Urinary bladder (tissue), 4 donors: ENCODE results near the gene FLOT1. TPM values are rescaled to one million over a fixed set of nuclear protein-coding genes. Genes with fewer than 3 reads are reported as not detected.

Experiments
- DNase-seq: peaks from one replicate; pipeline ENCODE4 v3.0.0-alpha.2; 2015; ENCODE audit errors: extremely low spot score
- H3K27ac ChIP-seq: one replicate; pipeline ENCODE4 v1.5.1; 2013; ENCODE audit warnings: low read depth, mild to moderate bottlenecking, moderate library complexity
- H3K36me3 ChIP-seq: one replicate; pipeline ENCODE4 v1.6.1; 2013; ENCODE audit warnings: mild to moderate bottlenecking, moderate library complexity; ENCODE audit not compliant: insufficient read depth
- H3K4me1 ChIP-seq: one replicate; pipeline ENCODE4 v1.6.1; 2013; ENCODE audit warnings: mild to moderate bottlenecking, moderate library complexity; ENCODE audit not compliant: insufficient read depth
- H3K4me3 ChIP-seq: one replicate; pipeline ENCODE4 v1.5.1; 2013; ENCODE audit warnings: low read depth, low read length
- WGBS: extraction: QIAGEN DNeasy Blood & Tissue Kit; methylation state at CpG from one replicate; pipeline ENCODE4 v1.1.7; 2013; 5-methylcytosine and 5-hydroxymethylcytosine counted together
- polyA plus RNA-seq: library from polyadenylated mRNA; stranded (reverse); fragments of 200-250 nt; gene quantifications from one replicate; pipeline ENCODE4 v1.2.3, GENCODE V29; 2013
- total RNA-seq: library from RNA; depleted of rRNA; stranded (reverse); fragments of >200 nt; gene quantifications from one replicate; pipeline ENCODE4 v1.2.3, GENCODE V29; 2014
- donor health status: healthy with polysubstance abuse.
- donor health status: healthy.

The FLOT1 gene
- 40.0 TPM for total RNA-seq
- polyA plus RNA-seq = 298 TPM

GRCh38 chr6:30742316-30743098 lies at the start of gene FLOT1:
Gene FLOT1, minus strand, starts transcription at chr6:30742687. Its CDS starts 498 bp downstream, at chr6:30742189.
- WGBS = under 1% methylated on average over 66 of the region's 66 CpGs
- no peaks in the 10 kb centered on the region for H3K4me1 ChIP-seq

GRCh38 chr6:30790724-30791383 lies 48.4 kb upstream of the FLOT1 start:
- H3K27ac ChIP-seq = no peak overlapping the region
- no peak for DNase-seq
- no peak overlapping the region for H3K4me3 ChIP-seq
- no peaks in the 10 kb centered on the region for H3K4me1 ChIP-seq
- WGBS = 66% methylated on average over 4 of the region's 4 CpGs
- H3K36me3 ChIP-seq = no peaks in the 10 kb centered on the region

More at GRCh38 chr6:30742316-30743098, at the start of gene FLOT1:
- H3K27ac ChIP-seq = peak within 1 kb of the TSS; percentile 92
- no peaks in the 10 kb centered on the region for H3K36me3 ChIP-seq
- H3K4me3 ChIP-seq = peak within 1 kb of the TSS; percentile 83
- peak; percentile 58 for DNase-seq

- DNase-seq = no peak
- no peaks in the 10 kb centered on the region for H3K4me1 ChIP-seq
- H3K36me3 ChIP-seq = no peaks in the 10 kb centered on the region
- no peak overlapping the region for H3K27ac ChIP-seq
- WGBS = 86% methylated on average over 1 of the region's 1 CpG
- H3K4me3 ChIP-seq = no peak overlapping the region
Observed at GRCh38 chr6:30789606-30790005, 47.1 kb upstream of the FLOT1 start.

- no peaks in the 10 kb centered on the region for H3K4me1 ChIP-seq
- DNase-seq = no peak
- H3K4me3 ChIP-seq = no peak overlapping the region
- WGBS = 53% methylated on average over 5 of the region's 5 CpGs
- H3K27ac ChIP-seq = no peak overlapping the region
- no peaks in the 10 kb centered on the region for H3K36me3 ChIP-seq
Observed at GRCh38 chr6:30787954-30788353, 45.5 kb upstream of the FLOT1 start.

GRCh38 chr6:30782425-30783014 lies 40.0 kb upstream of the FLOT1 start:
- H3K36me3 ChIP-seq = no peaks in the 10 kb centered on the region
- H3K4me3 ChIP-seq = no peak overlapping the region
- no peaks in the 10 kb centered on the region for H3K4me1 ChIP-seq
- peak overlapping the region; percentile 68 for H3K27ac ChIP-seq
- DNase-seq = no peak

- Histone ChIP-seq H3K4me3 (no peak overlapping the region), H3K27ac (peak overlapping the region; percentile 68), H3K4me1 (no peaks in the 10 kb centered on the region), H3K36me3 (no peaks in the 10 kb centered on the region)
- DNase-seq = peak; percentile 88
- WGBS = 8% methylated on average over 13 of the region's 13 CpGs
Observed at GRCh38 chr6:30781743-30782424, 39.4 kb upstream of the FLOT1 start.

- no peaks in the 10 kb centered on the region for H3K36me3 ChIP-seq
- DNase-seq = no peak
- peak overlapping the region; percentile 73 for H3K27ac ChIP-seq
- H3K4me3 ChIP-seq = no peak overlapping the region
- no peaks in the 10 kb centered on the region for H3K4me1 ChIP-seq
- 77% methylated on average over 4 of the region's 4 CpGs for WGBS
Observed at GRCh38 chr6:30781395-30781742, 38.9 kb upstream of the FLOT1 start.

GRCh38 chr6:30780642-30780920 lies 38.1 kb upstream of the FLOT1 start:
- no peak for DNase-seq
- 90% methylated on average over 1 of the region's 1 CpG for WGBS
- Histone ChIP-seq H3K27ac (peak overlapping the region; percentile 55), H3K4me3 (no peak overlapping the region), H3K4me1 (no peaks in the 10 kb centered on the region), H3K36me3 (no peaks in the 10 kb centered on the region)

GRCh38 chr6:30779850-30780641 lies 37.6 kb upstream of the FLOT1 start:
- H3K36me3 ChIP-seq = no peaks in the 10 kb centered on the region
- H3K4me3 ChIP-seq = no peak overlapping the region
- H3K4me1 ChIP-seq = no peaks in the 10 kb centered on the region
- 91% methylated on average over 10 of the region's 10 CpGs for WGBS
- DNase-seq = no peak
- H3K27ac ChIP-seq = peak overlapping the region; percentile 55

GRCh38 chr6:30778001-30778635 lies 35.6 kb upstream of the FLOT1 start:
- H3K4me3 ChIP-seq = no peak overlapping the region
- WGBS = 77% methylated on average over 3 of the region's 3 CpGs
- H3K36me3 ChIP-seq = no peaks in the 10 kb centered on the region
- peak overlapping the region; percentile 2 for H3K27ac ChIP-seq
- no peaks in the 10 kb centered on the region for H3K4me1 ChIP-seq
- DNase-seq = no peak

GRCh38 chr6:30777155-30777485 lies 34.6 kb upstream of the FLOT1 start:
- H3K4me1 ChIP-seq = no peaks in the 10 kb centered on the region

GRCh38 chr6:30776390-30777154 lies 34.1 kb upstream of the FLOT1 start:
- H3K4me3 ChIP-seq = no peak overlapping the region
- WGBS = 87% methylated on average over 5 of the region's 5 CpGs
- no peak for DNase-seq

More at GRCh38 chr6:30777155-30777485, 34.6 kb upstream of the FLOT1 start:
- no peak for DNase-seq
- no peaks in the 10 kb centered on the region for H3K36me3 ChIP-seq
- no peak overlapping the region for H3K4me3 ChIP-seq
- no peak overlapping the region for H3K27ac ChIP-seq
- WGBS = 97% methylated on average over 3 of the region's 3 CpGs

More at GRCh38 chr6:30776390-30777154, 34.1 kb upstream of the FLOT1 start:
- H3K36me3 ChIP-seq = no peaks in the 10 kb centered on the region
- no peak overlapping the region for H3K27ac ChIP-seq
- H3K4me1 ChIP-seq = no peaks in the 10 kb centered on the region
